Activated CD4-positive, alpha-beta T cell treated with anti-CD3 and anti-CD28 coated beads for 36 hours (primary cell): ENCODE results near the gene NGFR. TPM values are rescaled to one million over a fixed set of nuclear protein-coding genes. Genes with fewer than 3 reads are reported as not detected.

Experiments used
- ATAC-seq: fragments of 200-7000 bp; cut with Tn5 transposase; one replicate; pipeline ENCODE4 v1.10.0; 2021; ENCODE audit warnings: mild to moderate bottlenecking, moderate library complexity
- CTCF ChIA-PET: fragments of 350-600 bp; sonication (Branson Sonifier 250); formaldehyde crosslinking; loops from one replicate; lab custom pipeline; 2021; ENCODE audit warnings: antibody characterized with exemption; lab: Charles Lee
- POLR2A ChIA-PET: fragments of 350-600 bp; sonication (Branson Sonifier 250); formaldehyde crosslinking; loops from one replicate; lab custom pipeline; 2021; ENCODE audit warnings: antibody characterized with exemption, inconsistent platforms; lab: Charles Lee
- DNase-seq: peaks from one replicate; pipeline ENCODE4 v3.0.0-alpha.2; 2020
- H3K27ac Mint-ChIP-seq: one replicate; pipeline ENCODE4 v1.8.0; 2021; ENCODE audit warnings: mixed read lengths
- H3K27me3 Mint-ChIP-seq: one replicate; pipeline ENCODE4 v1.8.0; 2021; ENCODE audit warnings: mixed read lengths
- H3K36me3 Mint-ChIP-seq: one replicate; pipeline ENCODE4 v1.8.0; 2021; ENCODE audit warnings: low read depth, mixed read lengths
- H3K4me1 Mint-ChIP-seq: one replicate; pipeline ENCODE4 v1.8.0; 2021; ENCODE audit warnings: mixed read lengths
- H3K4me3 Mint-ChIP-seq: one replicate; pipeline ENCODE4 v1.8.0; 2021; ENCODE audit warnings: mild to moderate bottlenecking, moderate library complexity, mixed read lengths
- H3K9me3 Mint-ChIP-seq: one replicate; pipeline ENCODE4 v1.8.0; 2021; ENCODE audit warnings: low read depth, mixed read lengths
- intact Hi-C, 2 experiments: fragments of 100-400 bp; cut with DNase I in 1 of 2; cut with micrococcal nuclease in 1 of 2; formaldehyde crosslinking; loops; one replicate each; pipeline versions ENCODE4 v1.14.2 to v1.15.1; 2022 to 2024; cut with DNase I, micrococcal nuclease
- microRNA-seq: library from miRNA; unstranded; fragments of <30 nt; microRNA quantifications from one replicate; pipeline ENCODE4 v1.2.0, GENCODE V29; 2021; ENCODE audit warnings: borderline replicate concordance
- total RNA-seq, 2 experiments: library from RNA; stranded (reverse); gene quantifications; one replicate each; pipeline ENCODE4 v1.2.3, GENCODE V29; 2021

NGFR gene
- total RNA-seq, 2 experiments from 2014 or later = 0.21 to 0.46 TPM

DNA sequence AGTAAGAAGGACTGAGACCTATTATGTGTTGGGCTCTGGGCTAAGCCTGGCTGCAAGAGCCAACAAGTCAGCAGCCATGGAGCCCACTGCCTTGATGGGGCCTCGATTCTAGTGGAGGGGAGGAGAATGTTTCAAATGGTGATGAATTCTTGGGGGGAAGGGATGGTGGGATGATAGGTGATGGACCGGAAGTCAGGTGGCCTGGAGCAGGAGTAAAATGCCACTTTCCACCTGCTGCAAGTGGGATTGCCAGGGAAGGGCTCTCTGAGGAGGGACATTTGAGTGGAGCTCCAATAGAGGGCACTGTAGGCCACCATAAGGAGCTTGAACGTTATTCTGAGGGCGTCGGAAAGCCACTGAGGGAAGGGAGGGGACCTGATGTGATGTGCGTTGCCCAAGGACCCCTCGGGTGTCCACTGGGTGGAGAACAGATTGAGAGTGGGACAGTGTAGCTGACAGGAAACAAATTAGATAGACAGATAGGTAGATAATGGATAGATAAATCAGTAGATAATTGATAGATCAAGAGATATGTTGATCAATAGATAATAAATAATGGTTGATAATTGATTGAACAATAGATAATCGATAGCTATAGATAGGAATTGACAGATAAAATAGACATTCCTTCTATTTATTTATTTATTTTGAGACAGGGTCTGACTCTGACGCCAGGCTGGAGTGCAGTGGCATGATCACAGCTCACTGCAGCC is 62.4 kb downstream of the NGFR start:
- H3K27ac Mint-ChIP-seq = no peak overlapping the region
- ChIA-PET CTCF (interaction anchor here (0.5 to 4.9 kb wide), 51 partner anchors 8 to 537 kb away, joined by 3 to 134 read pairs (median 4); partner anchors contain the start of genes DLX3, NGFR, PHB1 and SLC35B1), POLR2A (no interaction called here)
- no peak overlapping the region for H3K4me3 Mint-ChIP-seq
- H3K36me3 Mint-ChIP-seq = no peaks in the 10 kb centered on the region
- intact Hi-C loops = no loop called here
- H3K9me3 Mint-ChIP-seq = no peaks in the 10 kb centered on the region
- DNase-seq = peak; percentile 60
- H3K27me3 Mint-ChIP-seq = peaks cover 3% of the 10 kb centered on the region
- peaks cover 8% of the 10 kb centered on the region for H3K4me1 Mint-ChIP-seq
- ATAC-seq = peak; percentile 64

Small RNAs within 50 kb of the gene (microRNA-seq; reads per million reads assigned to microRNA genes)
- gene MIR6165 = not detected

Other genes starting within 250 kb of the NGFR start
- 1 to 10 TPM; 5.2 to 7.0 TPM for gene ZNF652, start 133.0 kb upstream of the NGFR start, total RNA-seq
- gene PHB1, start 80.4 kb upstream of the NGFR start, total RNA-seq = 100 to 1,000 TPM; 346 to 350 TPM
- under 1 TPM; 0.09 TPM for gene NXPH3, start 80.6 kb downstream of the NGFR start, total RNA-seq
- gene SPOP, start 182.8 kb downstream of the NGFR start, total RNA-seq = 10 to 100 TPM; 57.0 to 64.6 TPM
- gene SLC35B1, start 212.7 kb downstream of the NGFR start, total RNA-seq = 10 to 100 TPM; 43.9 to 59.4 TPM